ENCODE data around the gene SLC38A7. TPM values are rescaled to one million over a fixed set of nuclear protein-coding genes. Genes with fewer than 3 reads are reported as not detected.

The SLC38A7 gene, protein sequence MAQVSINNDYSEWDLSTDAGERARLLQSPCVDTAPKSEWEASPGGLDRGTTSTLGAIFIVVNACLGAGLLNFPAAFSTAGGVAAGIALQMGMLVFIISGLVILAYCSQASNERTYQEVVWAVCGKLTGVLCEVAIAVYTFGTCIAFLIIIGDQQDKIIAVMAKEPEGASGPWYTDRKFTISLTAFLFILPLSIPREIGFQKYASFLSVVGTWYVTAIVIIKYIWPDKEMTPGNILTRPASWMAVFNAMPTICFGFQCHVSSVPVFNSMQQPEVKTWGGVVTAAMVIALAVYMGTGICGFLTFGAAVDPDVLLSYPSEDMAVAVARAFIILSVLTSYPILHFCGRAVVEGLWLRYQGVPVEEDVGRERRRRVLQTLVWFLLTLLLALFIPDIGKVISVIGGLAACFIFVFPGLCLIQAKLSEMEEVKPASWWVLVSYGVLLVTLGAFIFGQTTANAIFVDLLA
- 1 to 10 TPM; 7.3 to 9.1 TPM for total RNA-seq

DNA sequence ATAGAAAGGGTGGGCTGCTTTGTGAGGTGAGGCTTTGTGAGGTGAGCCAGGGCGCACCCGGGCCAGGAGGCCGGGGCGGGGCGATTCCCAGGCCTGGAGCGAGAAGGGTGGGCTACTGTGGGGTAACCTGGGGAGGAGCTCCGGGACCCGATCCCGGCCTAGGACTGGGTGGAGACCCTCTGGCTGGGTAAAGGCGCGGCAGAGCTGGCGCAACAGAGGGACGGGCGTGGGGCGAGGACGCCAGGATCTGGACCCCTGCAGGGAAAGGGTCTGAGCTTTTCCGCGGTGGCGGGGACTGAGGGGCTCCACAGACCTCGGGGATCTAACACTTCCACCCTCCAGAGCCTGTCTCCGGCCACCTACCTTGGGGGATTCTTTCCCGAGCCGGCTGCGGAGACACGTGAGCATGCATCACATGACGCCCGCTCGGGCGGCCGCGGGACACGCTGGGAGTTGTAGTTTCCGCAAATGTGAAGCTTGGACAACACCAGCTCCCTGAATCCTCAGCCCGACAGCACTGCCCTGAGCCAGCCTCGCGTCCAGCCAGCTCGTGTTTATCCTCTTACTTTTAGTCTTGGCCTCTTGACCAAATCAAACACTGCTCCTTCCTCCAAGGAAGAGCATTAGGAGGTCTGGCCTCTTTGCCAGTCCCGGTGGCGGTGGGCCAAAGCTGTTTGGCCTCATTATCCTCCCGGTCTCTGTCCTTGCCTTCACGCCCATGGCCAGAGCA lies at the start of gene SLC38A7:
Gene SLC38A7, minus strand, starts transcription at position 417 of the 730 bp plus-strand sequence. CDS start 4,644 bp downstream, outside the sequence.
- Mint-ChIP-seq H3K9me3 (no peaks in the 10 kb centered on the region), H3K27me3 (ENCODE audit: low read depth) (no peaks in the 10 kb centered on the region), H3K4me3 (peak within 1 kb of the TSS; percentile 88 to 91), H3K27ac (peak within 1 kb of the TSS; percentile 42), H3K36me3 (ENCODE audit: insufficient read depth in 2 of 2) (no peaks in the 10 kb centered on the region), H3K4me1 (ENCODE audit: low read depth) (peaks cover 13% of the 10 kb centered on the region)
- ATAC-seq (replicated peaks in 1 of 2) = peak; percentile 94 to 97
- peak; percentile 76 to 79 for DNase-seq

DNA sequence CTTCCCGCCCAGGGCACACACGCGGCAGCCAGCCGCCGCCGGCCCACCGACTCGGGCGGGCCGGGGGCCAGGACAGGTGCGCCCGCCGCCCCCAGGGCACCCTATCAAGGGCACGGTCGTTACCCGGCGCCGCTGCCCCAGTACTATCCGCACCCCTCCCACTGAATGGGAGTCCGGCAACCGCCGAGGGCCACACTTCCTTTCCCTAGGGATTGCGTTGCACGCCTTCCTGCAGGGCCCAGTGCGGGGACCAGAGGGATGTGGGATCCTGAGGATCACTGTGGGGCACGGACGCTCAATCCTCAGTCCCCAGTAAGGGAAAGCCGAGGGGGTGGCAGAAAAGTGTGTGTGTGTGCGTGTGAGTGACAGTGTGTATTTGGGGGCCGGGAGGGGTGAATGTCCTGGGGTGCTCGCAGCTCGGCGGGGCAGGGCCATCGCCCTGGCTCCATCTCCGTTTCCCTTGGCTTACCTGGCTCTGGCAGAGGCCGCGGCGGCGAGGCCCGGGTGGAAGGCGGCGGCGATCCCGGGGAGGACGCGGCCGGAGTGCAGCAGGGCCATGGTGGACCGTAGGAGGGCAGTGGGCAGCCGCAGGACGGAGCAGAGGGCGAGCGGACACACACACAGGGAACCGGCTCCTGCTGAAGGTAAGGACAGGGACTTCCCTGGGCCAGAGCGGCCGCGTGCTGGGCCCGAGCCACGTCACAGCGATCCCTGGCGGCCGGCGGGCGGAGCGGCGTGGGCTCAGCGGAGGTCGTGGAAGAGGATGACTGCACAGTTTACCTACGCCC lies 49.3 kb upstream of the SLC38A7 start, which contains the start of gene GOT2:
Gene GOT2, minus strand, starts transcription at position 646 of the 788 bp plus-strand sequence. Its CDS starts 88 bp downstream, at position 558.
- Mint-ChIP-seq H3K27ac (peak within 1 kb of the TSS; percentile 94), H3K9me3 (no peaks in the 10 kb centered on the region), H3K36me3 (ENCODE audit: insufficient read depth in 2 of 2) (peaks cover 4 to 7% of the 10 kb centered on the region in 2 donors), H3K4me3 (peak within 1 kb of the TSS; percentile 99 to 100), H3K27me3 (ENCODE audit: low read depth) (no peaks in the 10 kb centered on the region), H3K4me1 (ENCODE audit: low read depth) (peaks cover 43% of the 10 kb centered on the region)
- DNase-seq (peak; percentile 85 to 88), ATAC-seq (replicated peaks in 1 of 2) (peak; percentile 94 to 97)

DNA sequence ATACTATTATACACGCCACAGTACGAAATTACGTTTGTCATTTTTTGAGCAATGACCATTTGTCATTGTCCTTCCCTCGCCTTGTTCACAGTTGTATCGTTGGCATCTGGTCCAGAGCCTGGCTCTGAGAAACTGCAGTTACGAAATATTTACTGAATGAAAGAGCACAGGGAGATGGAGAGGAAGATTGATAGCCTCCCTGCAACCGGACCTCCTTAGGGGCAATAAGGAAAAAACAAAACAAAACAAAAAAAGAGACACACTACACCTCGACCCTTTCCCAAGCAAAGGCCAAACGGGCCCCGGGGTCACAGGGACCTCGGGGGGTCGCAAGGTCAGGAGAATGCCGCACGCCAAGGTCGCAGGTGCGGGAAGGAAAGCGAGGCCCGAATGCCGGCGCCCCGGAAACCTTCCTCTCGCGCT lies 48.7 kb upstream of the SLC38A7 start:
- H3K27ac Mint-ChIP-seq = peak overlapping the region; percentile 94
- H3K27me3 Mint-ChIP-seq (ENCODE audit: low read depth) = no peaks in the 10 kb centered on the region
- peak in 1 of 2 donors; percentile 2 for DNase-seq
- peaks cover 44% of the 10 kb centered on the region for H3K4me1 Mint-ChIP-seq (ENCODE audit: low read depth)
- H3K36me3 Mint-ChIP-seq (ENCODE audit: insufficient read depth in 2 of 2) = peaks cover 4 to 7% of the 10 kb centered on the region in 2 donors
- H3K4me3 Mint-ChIP-seq = peak overlapping the region; percentile 99 to 100
- ATAC-seq (replicated peaks in 1 of 2) = no peak
- H3K9me3 Mint-ChIP-seq = no peaks in the 10 kb centered on the region

DNA sequence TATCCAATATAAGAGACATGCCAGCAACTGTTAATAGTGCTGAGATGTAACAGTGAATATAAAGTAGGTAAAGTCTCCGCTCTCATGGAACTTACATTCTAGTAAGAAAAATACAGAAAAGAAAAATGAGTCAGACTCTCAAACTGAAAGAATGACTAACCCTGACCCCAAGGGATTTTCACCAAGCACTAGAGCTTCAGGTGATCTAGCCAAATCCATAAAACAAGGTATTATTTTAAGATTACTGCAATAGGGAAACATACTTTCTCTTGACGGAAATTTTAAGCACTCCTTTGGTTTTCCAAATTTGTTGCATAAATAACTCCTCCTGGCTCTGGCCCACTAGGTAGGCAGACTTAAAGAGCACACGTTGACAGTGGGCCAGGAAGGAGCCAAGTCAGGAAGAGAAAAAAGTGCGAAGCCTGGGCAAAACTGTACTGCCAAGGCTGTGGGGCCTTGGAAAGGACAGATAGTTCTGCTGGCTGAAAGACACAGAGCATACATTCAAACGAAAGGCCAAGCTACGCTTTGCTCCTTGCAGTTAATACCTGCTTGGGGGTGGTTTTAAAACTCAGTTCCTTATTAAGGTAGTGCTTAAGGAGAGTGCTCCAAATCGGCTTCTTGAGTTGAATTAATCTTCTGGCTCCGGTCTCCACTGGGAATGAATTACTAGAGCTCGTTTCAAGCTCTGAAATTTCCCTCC lies 48.1 kb upstream of the SLC38A7 start:
- H3K4me1 Mint-ChIP-seq (ENCODE audit: low read depth) = peaks cover 44% of the 10 kb centered on the region
- peak overlapping the region; percentile 99 to 100 for H3K4me3 Mint-ChIP-seq
- no peaks in the 10 kb centered on the region for H3K9me3 Mint-ChIP-seq
- peak overlapping the region; percentile 94 for H3K27ac Mint-ChIP-seq
- ATAC-seq (replicated peaks in 1 of 2) (peak; percentile 59 to 72), DNase-seq (peak; percentile 7 to 17)
- peaks cover 4 to 7% of the 10 kb centered on the region in 2 donors for H3K36me3 Mint-ChIP-seq (ENCODE audit: insufficient read depth in 2 of 2)
- no peaks in the 10 kb centered on the region for H3K27me3 Mint-ChIP-seq (ENCODE audit: low read depth)

DNA sequence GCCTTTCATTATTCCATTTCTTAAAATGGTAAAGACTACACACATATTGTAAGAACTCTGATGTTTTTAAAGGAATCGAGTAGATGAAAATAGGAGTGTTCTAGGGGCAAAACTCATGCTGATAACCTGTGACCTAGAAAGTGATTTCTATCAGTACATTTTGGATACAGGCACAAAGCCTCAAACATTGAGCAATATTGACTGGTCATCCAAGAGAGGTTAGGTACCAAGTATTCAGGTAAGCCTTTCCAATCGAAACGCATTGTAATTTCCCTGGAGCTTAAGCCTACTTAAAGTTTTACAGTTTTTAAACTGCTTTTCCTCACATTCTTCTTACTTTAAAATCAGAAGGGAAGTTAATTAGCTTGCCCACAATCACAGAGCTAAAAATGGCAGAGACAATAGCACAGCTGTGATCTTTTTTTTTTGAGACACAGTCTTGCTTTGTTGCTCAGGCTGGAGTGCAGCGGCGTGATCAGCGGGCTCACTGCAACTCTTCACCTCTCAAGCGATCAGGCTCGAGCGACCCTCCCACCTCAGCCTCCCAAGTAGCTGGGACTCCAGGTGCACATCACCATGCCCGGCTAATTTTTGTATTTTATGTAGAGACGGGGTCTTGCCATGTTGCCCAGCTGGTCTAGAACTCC lies 46.3 kb upstream of the SLC38A7 start:
- Mint-ChIP-seq H3K4me3 (peak overlapping the region in 1 of 2 donors; percentile 36), H3K36me3 (ENCODE audit: insufficient read depth in 2 of 2) (peaks cover 4 to 7% of the 10 kb centered on the region in 2 donors), H3K27me3 (ENCODE audit: low read depth) (no peaks in the 10 kb centered on the region), H3K9me3 (no peaks in the 10 kb centered on the region), H3K4me1 (ENCODE audit: low read depth) (peaks cover 44% of the 10 kb centered on the region), H3K27ac (no peak overlapping the region)
- DNase-seq = no peak
- no peak for ATAC-seq (replicated peaks in 1 of 2)

DNA sequence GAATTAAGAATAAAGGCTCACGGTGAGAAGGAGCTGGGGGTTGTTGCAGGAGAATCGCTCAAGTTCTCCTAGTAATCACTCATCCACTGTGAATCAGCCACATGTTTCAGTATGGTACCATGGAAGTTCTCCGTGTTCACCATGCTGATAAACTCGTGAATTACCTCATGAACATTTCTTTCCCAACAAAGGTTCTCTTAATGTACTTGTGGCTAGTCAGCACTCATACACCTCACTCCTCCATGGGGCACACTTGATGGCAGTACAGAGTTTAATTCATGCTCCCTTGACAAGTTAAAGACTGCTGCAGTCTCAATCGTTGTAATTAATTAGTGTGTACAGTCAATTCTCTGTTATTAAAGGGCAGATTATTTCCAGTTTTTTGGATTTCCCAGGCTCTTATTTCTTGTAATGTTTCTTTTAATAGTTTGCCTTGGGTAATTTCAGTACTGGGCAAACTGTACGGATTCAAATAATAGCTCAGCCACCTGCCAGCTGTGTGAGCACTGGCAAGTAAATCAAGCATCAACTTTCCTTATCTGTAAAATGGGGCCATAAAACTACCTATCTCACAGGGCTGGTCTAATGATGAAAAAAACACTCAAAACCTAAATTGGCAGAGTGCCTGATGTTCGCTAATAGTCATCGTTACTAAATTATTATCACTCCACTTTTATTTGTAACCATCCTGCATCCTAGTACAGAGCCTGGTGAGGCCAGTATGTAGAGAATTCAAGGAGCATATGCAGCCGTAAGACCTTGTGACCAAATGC lies 43.4 kb upstream of the SLC38A7 start:
- DNase-seq (no peak), ATAC-seq (replicated peaks in 1 of 2) (no peak)
- Mint-ChIP-seq H3K4me1 (ENCODE audit: low read depth) (peaks cover 33% of the 10 kb centered on the region), H3K27ac (no peak overlapping the region), H3K4me3 (no peak overlapping the region), H3K9me3 (no peaks in the 10 kb centered on the region), H3K27me3 (ENCODE audit: low read depth) (no peaks in the 10 kb centered on the region), H3K36me3 (ENCODE audit: insufficient read depth in 2 of 2) (peaks cover 2 to 6% of the 10 kb centered on the region in 2 donors)

DNA sequence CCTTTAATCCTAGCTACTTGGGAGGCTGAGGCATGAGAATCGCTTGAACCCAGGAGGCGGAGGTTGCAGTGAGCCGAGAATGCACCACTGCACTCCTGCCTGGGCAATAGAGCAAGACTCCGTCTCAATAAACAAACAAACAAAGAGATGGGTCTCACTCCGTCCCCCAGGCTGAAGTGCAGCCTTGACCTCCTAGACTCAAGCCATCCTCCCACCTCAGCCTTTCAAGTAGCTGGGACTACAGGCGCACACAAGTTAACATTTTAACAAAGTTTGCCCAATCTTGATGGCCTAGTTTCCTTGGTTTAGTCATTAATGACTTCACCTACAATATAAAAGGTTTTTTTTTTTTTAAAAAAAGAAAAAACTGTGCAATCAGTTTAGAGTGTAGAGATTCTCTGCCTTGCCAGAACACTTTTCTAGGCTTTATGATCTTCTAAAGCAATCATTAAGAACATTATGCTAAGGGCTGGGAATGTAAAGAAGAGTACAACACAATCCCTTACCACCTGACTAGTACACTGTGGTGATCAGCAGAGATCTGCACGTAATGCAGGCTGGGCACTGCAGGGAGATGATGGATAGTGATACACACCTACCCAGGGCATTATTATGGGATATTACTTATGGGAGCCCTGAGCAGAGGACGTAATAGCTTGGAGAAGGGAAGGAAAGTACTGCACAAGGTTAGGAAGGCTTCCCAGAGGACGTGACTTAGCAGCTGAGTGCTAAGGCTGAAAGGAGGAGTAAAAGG lies 42.6 kb upstream of the SLC38A7 start:
- Mint-ChIP-seq H3K4me3 (no peak overlapping the region), H3K9me3 (no peaks in the 10 kb centered on the region), H3K4me1 (ENCODE audit: low read depth) (peaks cover 26% of the 10 kb centered on the region), H3K36me3 (ENCODE audit: insufficient read depth in 2 of 2) (peaks cover 2 to 4% of the 10 kb centered on the region in 2 donors), H3K27me3 (ENCODE audit: low read depth) (no peaks in the 10 kb centered on the region), H3K27ac (no peak overlapping the region)
- no peak for DNase-seq
- no peak for ATAC-seq (replicated peaks in 1 of 2)

DNA sequence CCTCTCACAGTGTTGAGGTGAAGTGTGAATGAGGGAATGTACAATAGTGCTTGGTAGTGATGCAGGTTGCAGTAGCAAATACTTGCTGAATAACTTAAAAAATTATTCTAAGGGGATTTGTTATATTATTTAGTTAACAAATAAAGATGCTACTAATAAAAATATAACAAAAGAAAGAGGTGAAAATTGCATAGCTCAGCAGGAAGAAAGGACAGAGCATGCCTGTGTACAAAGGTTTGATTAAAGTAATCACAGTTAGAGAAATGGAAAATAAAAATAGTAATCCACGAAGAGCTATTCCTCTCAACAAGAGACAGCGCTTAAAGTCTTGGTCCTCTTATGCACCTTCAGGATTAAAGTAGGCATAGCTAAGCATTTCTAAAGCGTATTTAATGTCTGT lies 38.5 kb upstream of the SLC38A7 start:
- Mint-ChIP-seq H3K27me3 (ENCODE audit: low read depth) (no peaks in the 10 kb centered on the region), H3K9me3 (no peaks in the 10 kb centered on the region), H3K4me1 (ENCODE audit: low read depth) (no peaks in the 10 kb centered on the region), H3K36me3 (ENCODE audit: insufficient read depth in 2 of 2) (peaks cover 2 to 10% of the 10 kb centered on the region in 2 donors), H3K4me3 (no peak overlapping the region), H3K27ac (no peak overlapping the region)
- ATAC-seq (replicated peaks in 1 of 2) (no peak), DNase-seq (no peak)

DNA sequence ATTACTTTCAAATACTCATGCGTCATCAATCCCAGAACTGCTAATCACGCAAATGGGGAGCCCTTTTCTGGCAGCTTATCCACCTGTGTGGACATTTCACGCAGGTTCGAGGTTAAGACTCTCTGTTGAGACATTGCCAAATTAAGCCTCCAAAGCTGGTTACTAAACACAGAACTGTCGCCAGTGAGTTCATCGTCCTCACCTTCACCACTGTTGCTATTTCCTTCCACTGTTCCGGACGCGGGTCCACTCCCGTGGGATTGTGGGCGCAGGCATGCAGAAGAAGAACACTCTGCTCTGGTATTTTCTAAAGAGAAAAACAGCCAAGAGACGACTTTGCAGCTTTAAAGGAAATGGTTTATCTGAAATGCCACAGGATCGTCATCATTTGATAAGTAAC lies 33.4 kb upstream of the SLC38A7 start:
- no peak overlapping the region for H3K4me3 Mint-ChIP-seq
- H3K36me3 Mint-ChIP-seq (ENCODE audit: insufficient read depth in 2 of 2) = peaks cover 4 to 22% of the 10 kb centered on the region in 2 donors
- DNase-seq (no peak), ATAC-seq (replicated peaks in 1 of 2) (no peak)
- H3K27me3 Mint-ChIP-seq (ENCODE audit: low read depth) = no peaks in the 10 kb centered on the region
- no peak overlapping the region for H3K27ac Mint-ChIP-seq
- no peaks in the 10 kb centered on the region for H3K9me3 Mint-ChIP-seq
- H3K4me1 Mint-ChIP-seq (ENCODE audit: low read depth) = no peaks in the 10 kb centered on the region

DNA sequence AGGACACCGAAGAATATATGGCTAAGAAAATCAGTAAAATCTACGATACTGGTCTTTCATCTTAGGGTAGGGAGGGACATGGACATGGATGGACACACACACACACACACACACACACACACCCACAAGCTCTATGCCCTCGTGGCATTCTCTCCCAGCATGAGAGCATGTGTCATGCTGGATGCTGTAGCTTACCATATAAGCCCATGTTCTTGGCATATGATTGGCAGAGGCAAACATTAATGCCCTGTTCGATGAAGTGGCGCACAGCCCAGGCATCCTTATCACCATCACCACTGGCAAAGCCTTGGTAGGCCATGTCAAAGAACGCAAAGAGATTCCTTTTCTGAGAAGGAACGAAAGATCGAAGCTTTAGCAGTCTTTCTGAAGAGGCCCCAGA lies 31.9 kb upstream of the SLC38A7 start:
- no peaks in the 10 kb centered on the region for H3K27me3 Mint-ChIP-seq (ENCODE audit: low read depth)
- H3K27ac Mint-ChIP-seq = no peak overlapping the region
- no peaks in the 10 kb centered on the region for H3K4me1 Mint-ChIP-seq (ENCODE audit: low read depth)
- peaks cover 4 to 29% of the 10 kb centered on the region in 2 donors for H3K36me3 Mint-ChIP-seq (ENCODE audit: insufficient read depth in 2 of 2)
- ATAC-seq (replicated peaks in 1 of 2) = no peak
- H3K9me3 Mint-ChIP-seq = no peaks in the 10 kb centered on the region
- H3K4me3 Mint-ChIP-seq = no peak overlapping the region
- no peak for DNase-seq

DNA sequence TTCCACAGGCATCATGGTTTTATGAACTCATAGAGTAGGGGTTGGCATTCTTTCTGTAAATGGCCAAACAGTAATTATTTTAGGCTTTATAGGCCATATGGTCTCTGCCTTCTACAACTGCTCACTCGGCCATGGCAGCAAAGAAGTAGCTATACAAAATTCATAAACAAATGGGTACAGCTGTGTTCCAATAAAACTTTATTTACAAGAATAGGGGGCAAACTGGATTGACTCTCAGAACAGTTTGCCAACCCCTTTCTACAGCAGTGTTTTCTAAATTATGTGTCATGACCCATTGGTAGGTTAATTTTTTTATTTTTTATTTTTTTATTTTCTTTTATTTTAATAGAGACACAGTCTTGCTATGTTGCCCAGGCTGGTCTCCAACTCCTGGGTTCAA lies 29.2 kb upstream of the SLC38A7 start:
- no peak for ATAC-seq (replicated peaks in 1 of 2)
- H3K36me3 Mint-ChIP-seq (ENCODE audit: insufficient read depth in 2 of 2) = peaks cover 4 to 34% of the 10 kb centered on the region in 2 donors
- no peak overlapping the region for H3K27ac Mint-ChIP-seq
- no peaks in the 10 kb centered on the region for H3K27me3 Mint-ChIP-seq (ENCODE audit: low read depth)
- H3K4me1 Mint-ChIP-seq (ENCODE audit: low read depth) = no peaks in the 10 kb centered on the region
- no peaks in the 10 kb centered on the region for H3K9me3 Mint-ChIP-seq
- DNase-seq = no peak
- H3K4me3 Mint-ChIP-seq = no peak overlapping the region
